Measurements from ENCODE around the gene RASA2. TPM values are rescaled to one million over a fixed set of nuclear protein-coding genes. Genes with fewer than 3 reads are reported as not detected.

Gene RASA2
- total RNA-seq, 4 donors from 2014 or later, result 23.2 to 34.1 (median 27.1) TPM

DNA sequence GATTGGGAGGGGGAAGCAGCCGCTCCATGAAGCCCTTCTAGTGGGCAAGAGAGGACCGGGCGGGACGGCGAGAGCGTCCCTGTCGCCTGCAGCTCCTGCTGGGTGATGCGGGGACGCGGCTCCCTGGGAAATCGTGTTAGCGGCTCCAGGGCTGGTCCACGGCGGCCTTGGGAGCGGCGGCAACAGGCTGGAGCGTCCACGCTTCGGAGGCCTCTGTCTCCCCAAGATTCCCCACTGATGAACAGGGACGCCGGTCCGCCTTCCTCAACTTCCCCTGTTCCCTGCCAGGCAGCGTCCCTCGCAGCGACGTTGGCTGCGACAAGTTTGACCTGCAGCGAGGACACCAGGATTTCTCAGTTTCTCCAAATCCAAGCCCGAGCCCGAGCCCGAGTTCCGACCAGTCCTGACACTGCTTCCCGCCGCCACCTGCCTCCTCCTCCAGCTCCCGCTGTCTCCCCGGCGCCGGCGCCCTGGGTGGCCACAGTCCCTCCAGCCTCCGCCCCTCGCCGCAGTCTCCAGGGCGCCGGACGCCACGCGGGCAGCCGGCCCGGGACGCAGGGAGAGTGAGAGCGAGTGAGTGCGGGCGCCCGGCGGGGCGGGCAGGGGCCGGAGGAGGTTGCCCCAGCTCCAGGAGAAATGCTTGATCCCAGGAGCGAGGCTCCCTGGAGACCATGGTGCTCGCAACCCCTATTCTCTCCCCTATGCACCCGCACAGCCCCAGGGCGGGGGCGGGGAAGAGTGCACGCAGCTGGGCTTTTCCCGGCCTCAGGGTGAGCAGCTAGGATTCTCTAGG is 173.2 kb downstream of the RASA2 start:
- TF ChIP-seq, protein P1, sequence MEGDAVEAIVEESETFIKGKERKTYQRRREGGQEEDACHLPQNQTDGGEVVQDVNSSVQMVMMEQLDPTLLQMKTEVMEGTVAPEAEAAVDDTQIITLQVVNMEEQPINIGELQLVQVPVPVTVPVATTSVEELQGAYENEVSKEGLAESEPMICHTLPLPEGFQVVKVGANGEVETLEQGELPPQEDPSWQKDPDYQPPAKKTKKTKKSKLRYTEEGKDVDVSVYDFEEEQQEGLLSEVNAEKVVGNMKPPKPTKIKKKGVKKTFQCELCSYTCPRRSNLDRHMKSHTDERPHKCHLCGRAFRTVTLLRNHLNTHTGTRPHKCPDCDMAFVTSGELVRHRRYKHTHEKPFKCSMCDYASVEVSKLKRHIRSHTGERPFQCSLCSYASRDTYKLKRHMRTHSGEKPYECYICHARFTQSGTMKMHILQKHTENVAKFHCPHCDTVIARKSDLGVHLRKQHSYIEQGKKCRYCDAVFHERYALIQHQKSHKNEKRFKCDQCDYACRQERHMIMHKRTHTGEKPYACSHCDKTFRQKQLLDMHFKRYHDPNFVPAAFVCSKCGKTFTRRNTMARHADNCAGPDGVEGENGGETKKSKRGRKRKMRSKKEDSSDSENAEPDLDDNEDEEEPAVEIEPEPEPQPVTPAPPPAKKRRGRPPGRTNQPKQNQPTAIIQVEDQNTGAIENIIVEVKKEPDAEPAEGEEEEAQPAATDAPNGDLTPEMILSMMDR (IDR thresholded peaks at IDR 0.05; ENCODE audit: low read depth), result no peak

DNA sequence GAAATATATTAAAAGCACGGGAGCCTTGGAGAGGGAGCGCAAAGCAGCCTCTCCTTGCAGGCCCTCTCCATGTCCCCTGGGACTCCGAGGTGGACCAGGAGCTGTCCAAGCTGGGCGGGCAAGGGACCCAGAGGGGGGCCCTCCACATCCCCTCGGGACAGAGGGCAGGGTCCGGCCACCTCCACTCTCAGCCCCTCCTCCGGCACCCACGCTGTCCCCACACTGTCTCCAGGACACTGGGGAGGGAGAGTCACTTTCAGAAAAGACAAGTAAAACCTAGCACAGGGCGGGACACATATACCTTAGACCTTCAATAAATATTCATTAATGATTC is 173.8 kb downstream of the RASA2 start:
- TF ChIP-seq, protein P1 (IDR thresholded peaks at IDR 0.05; ENCODE audit: low read depth), result no peak

DNA sequence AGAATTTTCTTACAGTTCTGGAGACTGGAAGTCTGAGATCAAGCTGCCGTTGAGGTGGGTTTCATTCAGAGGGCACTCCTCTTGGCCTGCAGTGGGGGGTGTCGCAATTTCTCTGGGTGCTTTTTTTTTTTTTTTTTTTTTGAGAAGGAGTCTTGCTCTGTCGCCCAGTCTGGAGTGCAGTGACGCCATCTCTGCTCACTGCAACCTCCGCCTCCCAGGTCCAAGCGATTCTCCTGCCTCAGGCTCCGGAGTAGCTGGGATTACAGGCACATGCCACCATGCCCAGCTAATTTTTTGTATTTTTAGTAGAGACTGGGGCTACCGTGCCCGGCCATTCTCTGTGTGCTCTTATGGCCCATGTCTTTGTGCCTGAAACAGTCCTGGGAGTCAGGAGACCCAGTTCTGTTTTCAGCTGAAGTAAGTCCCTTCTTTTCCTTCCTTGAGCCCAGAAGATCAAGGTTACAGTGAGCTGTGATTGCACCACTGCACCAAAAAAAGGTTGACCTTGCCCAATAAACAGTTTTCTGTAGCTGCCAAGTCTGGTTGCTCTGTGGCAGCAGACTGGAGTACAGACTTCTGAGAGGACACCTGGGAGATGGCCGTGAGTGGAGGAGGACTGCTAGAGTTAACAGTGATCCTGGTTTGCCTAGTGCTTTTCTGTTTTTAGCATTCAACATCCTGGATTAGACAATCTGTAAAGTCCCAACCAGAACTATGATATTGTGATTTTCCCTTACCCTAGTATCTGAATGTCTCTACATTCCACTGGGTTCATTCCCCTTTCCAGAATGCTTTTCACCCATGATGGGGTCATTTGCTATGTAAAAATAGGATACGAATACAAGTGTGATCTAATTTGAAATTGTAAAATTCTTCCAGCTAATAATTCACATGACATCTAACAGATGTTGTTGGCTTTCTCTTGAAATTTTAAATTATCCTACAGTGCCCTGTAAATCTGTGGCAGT is 174.7 kb downstream of the RASA2 start:
- TF ChIP-seq, protein P1 (IDR thresholded peaks at IDR 0.05; ENCODE audit: low read depth), result no peak

DNA sequence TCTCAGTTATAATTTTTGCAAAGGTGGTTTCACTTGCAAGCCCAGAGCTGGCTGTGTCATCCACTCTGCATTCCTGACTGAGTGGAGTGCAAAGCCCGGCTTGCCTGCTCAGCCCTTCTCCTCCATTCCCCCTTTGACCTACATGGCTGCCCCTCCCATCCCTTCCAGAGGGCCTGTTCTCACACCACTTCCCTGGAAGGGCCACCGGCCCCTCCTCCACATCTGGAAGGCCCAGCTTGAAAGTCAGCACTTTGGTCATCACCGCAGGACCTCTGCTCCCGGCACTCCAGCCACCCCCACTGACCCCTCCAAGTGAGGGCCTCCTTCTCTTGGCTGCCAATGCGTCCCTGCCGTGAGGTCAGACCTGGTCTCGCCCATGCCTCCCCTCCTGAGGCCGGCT is 177.2 kb downstream of the RASA2 start:
- TF ChIP-seq, protein P1 (IDR thresholded peaks at IDR 0.05; ENCODE audit: low read depth), result no peak

Other genes with a start within 250 kb of the RASA2 start
- gene ZBTB38, start 118.5 kb upstream of the RASA2 start, total RNA-seq, result 100 to 1,000 TPM; 101 to 147 (median 118) TPM

Data from subcutaneous adipose tissue (tissue), 4 donors.